ACC112 (cell line): ENCODE data around the gene ZFYVE9.
"Not testable (repeated sequence)": the region's sequence is repeated elsewhere in the genome, so short reads cannot be mapped to it uniquely, and the experiment has no call there.

ENCODE experiments used
- H2AFZ ChIP-seq: fragments of 200-600 bp; sonication (generic); one replicate; pipeline ENCODE4 v1.6.0; 2017; ENCODE audit warnings: antibody characterized with exemption, low read length; ENCODE audit not compliant: unreplicated experiment
- H3K27ac ChIP-seq: fragments of 200-600 bp; sonication (generic); 2 replicates; pipeline ENCODE4 v1.5.1; 2014; ENCODE audit warnings: low read depth, mild to moderate bottlenecking, antibody characterized with exemption, low read length, moderate library complexity
- H3K27me3 ChIP-seq: fragments of 200-600 bp; sonication (generic); 2 replicates; pipeline ENCODE4 v1.6.1; 2014; ENCODE audit warnings: mild to moderate bottlenecking, antibody characterized with exemption, low read length, moderate library complexity, mixed read lengths; ENCODE audit not compliant: insufficient read depth
- H3K36me3 ChIP-seq: fragments of 200-600 bp; sonication (generic); 2 replicates; pipeline ENCODE4 v1.6.1; 2016; ENCODE audit warnings: mild to moderate bottlenecking, antibody characterized with exemption, low read length, moderate library complexity, mixed read lengths; ENCODE audit not compliant: insufficient read depth
- H3K4me1 ChIP-seq: fragments of 200-600 bp; sonication (generic); one replicate; pipeline ENCODE4 v1.6.1; 2016; ENCODE audit warnings: low read length, mixed read lengths; ENCODE audit not compliant: insufficient read depth, unreplicated experiment, control insufficient read depth
- H3K4me3 ChIP-seq: fragments of 200-600 bp; sonication (generic); 2 replicates; pipeline ENCODE4 v1.5.1; 2014; ENCODE audit warnings: mild to moderate bottlenecking, low read depth, low read length
- H3K79me2 ChIP-seq: fragments of 200-600 bp; sonication (generic); one replicate; pipeline ENCODE4 v1.6.0; 2016; ENCODE audit warnings: low read length; ENCODE audit not compliant: control insufficient read depth, unreplicated experiment, insufficient read depth

ZFYVE9 gene

GRCh38 chr1:52171149-52171548, 29.3 kb downstream of the ZFYVE9 start:
- H3K27ac ChIP-seq, H3K27me3 ChIP-seq, H3K36me3 ChIP-seq, H3K4me1 ChIP-seq, H3K79me2 ChIP-seq, H2AFZ ChIP-seq, H3K4me3 ChIP-seq: not testable (repeated sequence)

DNA sequence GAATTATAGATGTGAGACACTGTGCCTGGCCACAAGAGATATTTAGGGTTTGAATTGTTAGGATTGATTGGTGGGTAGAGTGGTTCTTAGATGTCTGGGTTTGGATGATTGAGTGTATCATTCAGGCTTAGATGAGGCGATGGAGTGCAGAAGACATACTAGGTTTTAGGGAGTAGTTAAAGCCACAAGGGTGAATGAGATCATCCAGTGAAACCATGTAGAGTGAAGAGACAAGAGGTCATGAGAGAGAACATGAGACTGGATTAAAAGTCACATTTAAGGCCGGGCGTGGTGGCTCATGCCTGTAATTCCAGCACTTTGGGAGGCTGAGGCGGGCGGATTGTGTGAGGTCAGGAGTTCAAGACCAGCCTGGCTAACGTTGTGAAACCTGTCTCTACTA, 37.2 kb downstream of the ZFYVE9 start:
- Histone ChIP-seq H3K27ac (no peak overlapping the region), H3K4me1 (no peaks in the 10 kb centered on the region), H3K36me3 (no peaks in the 10 kb centered on the region), H3K79me2 (no peaks in the 10 kb centered on the region), H3K27me3 (no peaks in the 10 kb centered on the region), H3K4me3 (no peak overlapping the region), H2AFZ (no peak overlapping the region)

- H3K4me3 ChIP-seq, result no peak overlapping the region
- H3K27me3 ChIP-seq, result no peaks in the 10 kb centered on the region
- H3K36me3 ChIP-seq, result no peaks in the 10 kb centered on the region
- H2AFZ ChIP-seq, result no peak overlapping the region
- H3K27ac ChIP-seq, result no peak overlapping the region
- H3K4me1 ChIP-seq, result no peaks in the 10 kb centered on the region
- H3K79me2 ChIP-seq, result no peaks in the 10 kb centered on the region
These were observed 38.3 kb downstream of the ZFYVE9 start for GRCh38 chr1:52180176-52180575.

- H3K4me1 ChIP-seq, H3K4me3 ChIP-seq, H3K79me2 ChIP-seq, H3K27ac ChIP-seq, H3K27me3 ChIP-seq, H3K36me3 ChIP-seq, H2AFZ ChIP-seq: not testable (repeated sequence)
These were observed 39.9 kb downstream of the ZFYVE9 start for GRCh38 chr1:52181759-52182158.

DNA sequence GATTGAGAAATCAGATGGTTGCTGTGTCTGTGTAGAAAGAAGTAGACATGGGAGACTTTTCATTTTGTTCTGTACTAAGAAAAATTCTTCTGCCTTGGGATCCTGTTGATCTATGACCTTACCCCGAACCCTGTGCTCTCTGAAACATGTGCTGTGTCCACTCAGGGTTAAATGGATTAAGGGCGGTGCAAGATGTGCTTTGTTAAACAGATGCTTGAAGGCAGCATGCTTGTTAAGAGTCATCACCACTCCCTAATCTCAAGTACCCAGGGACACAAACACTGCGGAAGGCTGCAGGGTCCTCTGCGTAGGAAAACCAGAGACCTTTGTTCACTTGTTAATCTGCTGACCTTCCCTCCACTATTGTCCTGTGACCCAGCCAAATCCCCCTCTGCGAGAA, 40.4 kb downstream of the ZFYVE9 start:
- not testable (repeated sequence) for H3K4me3 ChIP-seq, H3K79me2 ChIP-seq, H3K36me3 ChIP-seq, H2AFZ ChIP-seq, H3K4me1 ChIP-seq, H3K27me3 ChIP-seq, H3K27ac ChIP-seq

DNA sequence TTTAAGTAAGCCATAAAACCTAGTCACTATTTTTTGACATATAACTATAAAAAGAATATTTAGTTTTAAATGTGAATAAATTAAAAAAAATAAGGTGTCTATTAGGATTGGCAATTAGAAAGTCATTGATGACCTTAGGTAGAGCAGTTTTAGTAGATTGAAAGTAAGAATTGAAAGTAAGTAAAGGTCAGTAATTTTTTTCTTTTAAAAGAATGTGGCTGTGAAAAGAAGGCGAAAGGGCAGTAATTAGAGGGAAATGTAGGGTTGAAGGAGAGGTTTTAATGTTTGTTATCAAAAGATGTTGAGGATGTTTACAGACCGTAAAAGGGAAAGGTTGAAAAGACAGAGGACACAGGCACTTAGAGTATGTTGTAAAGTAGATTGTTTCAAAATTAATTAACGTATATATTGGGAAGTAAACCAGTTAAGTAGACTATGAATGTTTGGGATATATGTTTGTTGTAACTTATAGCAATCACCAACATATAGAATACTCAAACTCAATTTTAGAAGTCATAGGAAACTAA, 41.0 kb downstream of the ZFYVE9 start:
- H3K27ac ChIP-seq, result no peak overlapping the region
- no peaks in the 10 kb centered on the region for H3K27me3 ChIP-seq
- H3K4me1 ChIP-seq, result no peaks in the 10 kb centered on the region
- no peaks in the 10 kb centered on the region for H3K36me3 ChIP-seq
- no peak overlapping the region for H3K4me3 ChIP-seq
- no peak overlapping the region for H2AFZ ChIP-seq
- H3K79me2 ChIP-seq, result no peaks in the 10 kb centered on the region

DNA sequence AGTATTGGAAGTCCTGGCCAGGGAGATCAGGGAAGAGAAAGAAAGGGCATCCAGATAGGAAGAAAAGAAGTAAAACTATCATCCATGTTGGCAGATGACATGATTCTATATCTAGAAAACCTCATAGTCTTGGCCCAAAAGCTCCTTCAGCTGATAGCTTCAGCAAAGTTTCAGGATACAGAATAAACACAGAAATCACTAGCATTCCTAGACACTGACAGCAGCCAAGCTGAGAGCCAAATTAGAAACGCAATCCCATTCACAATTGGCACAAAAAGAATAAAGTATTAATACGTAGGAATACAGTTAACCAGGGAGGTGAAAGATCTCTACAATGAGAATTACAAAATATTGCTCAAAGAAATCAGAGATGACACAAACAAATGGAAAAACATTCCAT, 44.6 kb downstream of the ZFYVE9 start:
- Histone ChIP-seq H3K27me3 (no peaks in the 10 kb centered on the region), H3K79me2 (no peaks in the 10 kb centered on the region), H3K4me3 (no peak overlapping the region), H3K27ac (no peak overlapping the region), H3K4me1 (no peaks in the 10 kb centered on the region), H3K36me3 (no peaks in the 10 kb centered on the region), H2AFZ (no peak overlapping the region)

DNA sequence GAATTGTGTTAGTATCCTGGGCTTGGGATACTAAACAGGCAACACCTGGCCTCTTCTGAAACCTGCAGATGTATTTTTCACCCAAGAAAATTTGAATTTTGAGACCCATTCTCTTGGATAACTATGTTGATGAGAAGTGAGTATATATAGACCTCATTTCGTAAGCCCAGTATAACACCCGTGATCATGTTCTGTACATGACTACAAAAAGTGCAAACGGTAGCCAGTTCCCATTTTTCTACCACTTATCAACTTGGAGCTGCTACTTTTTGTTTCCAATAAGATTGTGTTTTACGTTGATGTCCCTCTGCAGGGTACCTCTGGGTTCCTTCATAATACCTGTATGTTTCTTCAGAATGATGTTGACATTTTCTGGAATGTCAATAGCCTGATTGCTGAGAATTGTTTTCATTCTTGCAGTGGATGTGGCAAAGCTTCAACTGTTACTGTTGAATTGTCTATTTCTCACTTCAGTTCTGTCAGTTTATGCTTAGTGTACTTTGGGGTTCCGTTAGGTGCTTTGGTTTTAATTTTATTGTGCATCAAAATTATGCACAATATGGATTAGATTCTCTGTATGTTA, 48.1 kb downstream of the ZFYVE9 start:
- H2AFZ ChIP-seq, result no peak overlapping the region
- no peaks in the 10 kb centered on the region for H3K27me3 ChIP-seq
- peaks cover 7% of the 10 kb centered on the region for H3K79me2 ChIP-seq
- no peaks in the 10 kb centered on the region for H3K36me3 ChIP-seq
- no peaks in the 10 kb centered on the region for H3K4me1 ChIP-seq
- no peak overlapping the region for H3K27ac ChIP-seq
- H3K4me3 ChIP-seq, result no peak overlapping the region

DNA sequence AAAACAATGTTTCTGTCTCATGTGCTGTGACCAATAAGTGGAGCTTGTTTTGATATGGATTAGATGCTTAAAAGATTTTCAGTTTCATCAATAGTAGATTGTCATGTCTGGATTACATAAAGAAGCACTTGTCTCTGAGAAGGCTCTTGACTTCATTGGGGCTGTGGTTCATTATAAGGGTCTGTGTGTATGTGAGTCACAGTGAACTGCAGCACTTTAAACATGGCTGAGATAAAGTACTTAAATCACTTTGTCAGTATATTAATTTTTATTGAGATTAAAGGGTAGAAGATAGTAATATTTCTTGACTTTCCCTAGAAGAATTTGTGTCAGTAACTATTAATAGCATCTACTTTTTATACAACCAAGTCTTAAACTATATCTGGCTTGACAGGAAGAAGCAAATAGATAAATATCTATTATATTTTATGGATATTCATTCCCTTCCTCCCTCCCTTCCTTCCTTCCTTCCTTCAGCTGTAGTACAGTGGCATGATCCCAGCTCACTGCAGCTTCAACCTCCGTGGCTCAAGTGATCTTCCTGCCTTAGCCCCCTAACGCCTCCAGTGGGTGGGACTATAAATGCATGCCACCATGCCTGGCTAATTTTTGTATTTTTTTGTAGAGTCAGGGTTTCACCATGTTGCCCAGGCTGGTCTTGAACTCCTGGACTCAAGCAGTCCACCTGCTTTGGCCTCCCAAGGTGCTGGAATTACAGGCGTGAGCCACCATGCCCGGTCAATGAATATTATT, 48.8 kb downstream of the ZFYVE9 start:
- H3K27ac ChIP-seq, result no peak overlapping the region
- H3K4me1 ChIP-seq, result no peaks in the 10 kb centered on the region
- H3K36me3 ChIP-seq, result no peaks in the 10 kb centered on the region
- no peak overlapping the region for H3K4me3 ChIP-seq
- H3K79me2 ChIP-seq, result peaks cover 10% of the 10 kb centered on the region
- no peak overlapping the region for H2AFZ ChIP-seq
- H3K27me3 ChIP-seq, result no peaks in the 10 kb centered on the region

GRCh38 chr1:52191395-52191965, 49.6 kb downstream of the ZFYVE9 start:
- H3K4me1 ChIP-seq, result no peaks in the 10 kb centered on the region
- no peaks in the 10 kb centered on the region for H3K27me3 ChIP-seq
- H3K79me2 ChIP-seq, result peaks cover 10% of the 10 kb centered on the region
- H3K27ac ChIP-seq, result no peak overlapping the region
- no peak overlapping the region for H3K4me3 ChIP-seq
- no peaks in the 10 kb centered on the region for H3K36me3 ChIP-seq
- no peak overlapping the region for H2AFZ ChIP-seq

GRCh38 chr1:52192024-52192423, 50.1 kb downstream of the ZFYVE9 start:
- no peaks in the 10 kb centered on the region for H3K4me1 ChIP-seq
- H3K4me3 ChIP-seq, result no peak overlapping the region
- no peak overlapping the region for H2AFZ ChIP-seq
- H3K27me3 ChIP-seq, result no peaks in the 10 kb centered on the region
- peaks cover 10% of the 10 kb centered on the region for H3K79me2 ChIP-seq
- no peaks in the 10 kb centered on the region for H3K36me3 ChIP-seq
- no peak overlapping the region for H3K27ac ChIP-seq
